ENCODE data around the gene LHX4. TPM values are rescaled to one million over a fixed set of nuclear protein-coding genes. Genes with fewer than 3 reads are reported as not detected.

Gene LHX4
- total RNA-seq, 1 donor from 2014 or later = not detected

DNA sequence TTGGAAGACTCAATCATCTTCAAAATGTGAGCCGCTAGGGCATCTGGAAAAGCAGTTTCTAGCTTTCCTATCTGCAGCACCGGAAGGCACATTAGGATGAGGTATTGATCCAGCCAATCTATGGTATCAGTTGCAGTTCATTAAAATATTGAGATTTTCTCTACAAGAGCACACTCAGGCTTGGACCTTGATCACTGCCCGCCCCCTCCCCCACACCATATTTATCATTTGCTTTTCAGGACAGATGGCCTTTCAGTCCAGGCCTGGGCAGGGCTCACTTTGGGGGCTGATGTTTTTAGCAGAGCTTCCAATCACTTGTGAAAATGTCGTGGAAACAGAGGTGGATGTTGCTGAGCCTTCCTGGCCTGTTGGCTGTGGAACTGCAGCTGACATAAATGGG is 17.5 kb downstream of the LHX4 start:
- TF ChIP-seq, protein P1, sequence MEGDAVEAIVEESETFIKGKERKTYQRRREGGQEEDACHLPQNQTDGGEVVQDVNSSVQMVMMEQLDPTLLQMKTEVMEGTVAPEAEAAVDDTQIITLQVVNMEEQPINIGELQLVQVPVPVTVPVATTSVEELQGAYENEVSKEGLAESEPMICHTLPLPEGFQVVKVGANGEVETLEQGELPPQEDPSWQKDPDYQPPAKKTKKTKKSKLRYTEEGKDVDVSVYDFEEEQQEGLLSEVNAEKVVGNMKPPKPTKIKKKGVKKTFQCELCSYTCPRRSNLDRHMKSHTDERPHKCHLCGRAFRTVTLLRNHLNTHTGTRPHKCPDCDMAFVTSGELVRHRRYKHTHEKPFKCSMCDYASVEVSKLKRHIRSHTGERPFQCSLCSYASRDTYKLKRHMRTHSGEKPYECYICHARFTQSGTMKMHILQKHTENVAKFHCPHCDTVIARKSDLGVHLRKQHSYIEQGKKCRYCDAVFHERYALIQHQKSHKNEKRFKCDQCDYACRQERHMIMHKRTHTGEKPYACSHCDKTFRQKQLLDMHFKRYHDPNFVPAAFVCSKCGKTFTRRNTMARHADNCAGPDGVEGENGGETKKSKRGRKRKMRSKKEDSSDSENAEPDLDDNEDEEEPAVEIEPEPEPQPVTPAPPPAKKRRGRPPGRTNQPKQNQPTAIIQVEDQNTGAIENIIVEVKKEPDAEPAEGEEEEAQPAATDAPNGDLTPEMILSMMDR (IDR thresholded peaks at IDR 0.05; ENCODE audit: borderline replicate concordance) = no peak
- Histone ChIP-seq H3K27ac (replicated peaks) (no peak overlapping the region), H3K4me1 (no peaks in the 10 kb centered on the region), H3K36me3 (no peaks in the 10 kb centered on the region), H3K4me3 (no peak overlapping the region), H3K27me3 (ENCODE audit: low read depth) (peaks cover 87% of the 10 kb centered on the region), H3K9me3 (replicated peaks) (no peaks in the 10 kb centered on the region)
- intact Hi-C loops (cut with micrococcal nuclease) = no loop called here
- DNase-seq = no peak

- no peaks in the 10 kb centered on the region for H3K36me3 ChIP-seq
- intact Hi-C loops (cut with micrococcal nuclease) = no loop called here
- H3K27ac ChIP-seq (replicated peaks) = no peak overlapping the region
- no peaks in the 10 kb centered on the region for H3K9me3 ChIP-seq (replicated peaks)
- no peak overlapping the region for H3K4me3 ChIP-seq
- DNase-seq = no peak
- H3K4me1 ChIP-seq = no peaks in the 10 kb centered on the region
- H3K27me3 ChIP-seq (ENCODE audit: low read depth) = peaks cover 87% of the 10 kb centered on the region
- TF ChIP-seq, protein P1 (IDR thresholded peaks at IDR 0.05; ENCODE audit: borderline replicate concordance) = no peak
These were observed 18.1 kb downstream of the LHX4 start for GRCh38 chr1:180248176-180248575.

DNA sequence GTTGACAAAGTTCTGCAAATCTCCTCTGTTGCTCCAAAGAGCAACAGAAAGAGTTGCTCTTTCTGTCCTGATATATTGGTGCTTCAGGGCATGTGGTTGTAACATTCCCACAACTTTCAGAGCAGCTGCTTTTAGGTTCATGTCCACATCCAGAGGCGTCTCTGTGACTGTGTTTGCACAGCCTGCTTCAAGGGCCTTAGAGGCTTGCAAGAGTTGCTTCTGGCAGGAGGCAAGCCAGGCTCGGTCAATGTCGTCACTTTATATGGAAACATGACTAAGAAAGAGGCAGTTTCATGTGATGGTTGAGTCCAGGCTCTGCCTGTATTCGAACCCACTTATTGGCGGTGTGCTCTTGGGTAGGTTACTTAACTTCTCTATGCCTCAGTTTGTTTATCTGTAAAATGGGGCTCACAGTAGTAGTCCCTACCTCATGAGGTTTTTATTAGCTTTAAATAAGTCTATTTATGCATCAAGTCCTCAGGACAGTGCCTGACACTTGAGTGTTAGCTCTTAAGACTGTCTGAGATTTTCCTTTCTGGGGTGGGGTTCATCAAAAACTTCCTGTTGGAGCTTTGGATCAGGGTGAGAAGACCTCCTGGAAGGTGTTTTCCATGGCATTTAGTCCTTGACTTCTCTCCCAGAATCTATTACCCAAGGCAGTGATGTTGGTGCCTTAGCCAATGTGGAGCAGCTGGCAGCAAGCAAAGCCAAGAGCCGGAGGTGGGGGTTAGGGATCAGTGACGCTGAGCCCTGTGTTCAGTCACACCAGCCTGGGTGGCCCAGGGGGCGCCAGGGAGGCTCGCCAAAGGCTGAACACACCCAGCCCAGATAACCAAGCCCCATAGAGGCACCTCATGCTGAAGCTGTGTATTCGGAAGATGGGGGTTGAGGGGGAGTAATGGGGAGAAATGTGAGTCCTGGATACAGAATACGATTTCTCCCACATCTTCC is 18.9 kb downstream of the LHX4 start:
- Histone ChIP-seq H3K9me3 (replicated peaks) (no peaks in the 10 kb centered on the region), H3K4me3 (no peak overlapping the region), H3K27me3 (ENCODE audit: low read depth) (peaks cover 87% of the 10 kb centered on the region), H3K27ac (replicated peaks) (no peak overlapping the region), H3K4me1 (no peaks in the 10 kb centered on the region), H3K36me3 (no peaks in the 10 kb centered on the region)
- TF ChIP-seq, protein P1 (IDR thresholded peaks at IDR 0.05; ENCODE audit: borderline replicate concordance) = no peak
- no peak for DNase-seq
- intact Hi-C loops (cut with micrococcal nuclease) = no loop called here

- TF ChIP-seq, protein P1 (IDR thresholded peaks at IDR 0.05; ENCODE audit: borderline replicate concordance) = no peak
- H3K27ac ChIP-seq (replicated peaks) = no peak overlapping the region
- H3K4me3 ChIP-seq = no peak overlapping the region
- intact Hi-C loops (cut with micrococcal nuclease) = loop anchor here (10.0 kb wide), 1 partner anchor 225 kb away; no protein-coding TSS in a partner anchor
- no peaks in the 10 kb centered on the region for H3K4me1 ChIP-seq
- peaks cover 87% of the 10 kb centered on the region for H3K27me3 ChIP-seq (ENCODE audit: low read depth)
- DNase-seq = no peak
- H3K36me3 ChIP-seq = no peaks in the 10 kb centered on the region
- no peaks in the 10 kb centered on the region for H3K9me3 ChIP-seq (replicated peaks)
These were observed 19.8 kb downstream of the LHX4 start for GRCh38 chr1:180249725-180250498.

- no peaks in the 10 kb centered on the region for H3K9me3 ChIP-seq (replicated peaks)
- no peaks in the 10 kb centered on the region for H3K36me3 ChIP-seq
- no peak overlapping the region for H3K4me3 ChIP-seq
- H3K27me3 ChIP-seq (ENCODE audit: low read depth) = peaks cover 87% of the 10 kb centered on the region
- H3K4me1 ChIP-seq = no peaks in the 10 kb centered on the region
- DNase-seq = no peak
- no peak overlapping the region for H3K27ac ChIP-seq (replicated peaks)
- TF ChIP-seq, protein P1 (IDR thresholded peaks at IDR 0.05; ENCODE audit: borderline replicate concordance) = no peak
- intact Hi-C loops (cut with micrococcal nuclease) = loop anchor here (10.0 kb wide), 1 partner anchor 224 kb away; no protein-coding TSS in a partner anchor
These were observed 20.4 kb downstream of the LHX4 start for GRCh38 chr1:180250499-180250770.
